NCI-H345 treated with DMSO at 0.1 percent for 48 hours (cell line): Measurements from ENCODE around the gene ACTN1.
A peak's percentile ranks its signal among the peaks of the same experiment; 100 is the strongest.

Experiments
- DNase-seq: peaks from one replicate; lab custom pipeline; 2025; ENCODE audit not compliant: unreplicated experiment; lab: John Stamatoyannopoulos, UW

The ACTN1 gene

GRCh38 chr14:68891851-68892660 is 87.0 kb downstream of the ACTN1 start:
- no peak for DNase-seq

- DNase-seq: no peak
Measured at GRCh38 chr14:68890173-68890931, 88.8 kb downstream of the ACTN1 start.

GRCh38 chr14:68888883-68889282 is 90.2 kb downstream of the ACTN1 start:
- DNase-seq: no peak

GRCh38 chr14:68888025-68888850 is 90.9 kb downstream of the ACTN1 start:
- no peak for DNase-seq

GRCh38 chr14:68886109-68886434 is 93.0 kb downstream of the ACTN1 start:
- DNase-seq: peak; percentile 45

GRCh38 chr14:68885226-68886108 is 93.6 kb downstream of the ACTN1 start:
- no peak for DNase-seq

- DNase-seq: no peak
Measured at GRCh38 chr14:68884031-68885030, 94.8 kb downstream of the ACTN1 start.

GRCh38 chr14:68882235-68882634 is 96.9 kb downstream of the ACTN1 start:
- no peak for DNase-seq

- no peak for DNase-seq
Measured at GRCh38 chr14:68881396-68881795, 97.7 kb downstream of the ACTN1 start.

GRCh38 chr14:68880581-68881105 is 98.5 kb downstream of the ACTN1 start:
- DNase-seq: no peak

- no peak for DNase-seq
Measured at GRCh38 chr14:68879841-68880575, 99.1 kb downstream of the ACTN1 start.

- DNase-seq: no peak
Measured at GRCh38 chr14:68879321-68879781, 99.8 kb downstream of the ACTN1 start.

- no peak for DNase-seq
Measured at GRCh38 chr14:68878908-68879307, 100.2 kb downstream of the ACTN1 start.

- DNase-seq: no peak
Measured at GRCh38 chr14:68877993-68878575, 101.0 kb downstream of the ACTN1 start.

GRCh38 chr14:68876976-68877375 is 102.1 kb downstream of the ACTN1 start:
- no peak for DNase-seq

GRCh38 chr14:68874746-68875155 is 104.4 kb downstream of the ACTN1 start:
- no peak for DNase-seq

GRCh38 chr14:68873376-68873775 is 105.7 kb downstream of the ACTN1 start:
- peak; percentile 61 for DNase-seq

GRCh38 chr14:68871392-68871791 is 107.7 kb downstream of the ACTN1 start:
- no peak for DNase-seq
